Loucy (cell line): Measurements from ENCODE around the gene PNPLA2.

Experiments
- CTCF ChIP-seq: fragments of 200-600 bp; sonication (generic); conservative IDR thresholded peaks from 2 replicates; pipeline ENCODE4 v1.5.1; 2014; ENCODE audit warnings: mild to moderate bottlenecking, antibody characterized with exemption, low read length
- EZH2phosphoT487 ChIP-seq: fragments of 200-600 bp; IDR thresholded peaks from 2 replicates; pipeline ENCODE4 v1.6.1; 2018; ENCODE audit warnings: antibody characterized with exemption, mild to moderate bottlenecking, moderate library complexity, borderline replicate concordance

DNA sequence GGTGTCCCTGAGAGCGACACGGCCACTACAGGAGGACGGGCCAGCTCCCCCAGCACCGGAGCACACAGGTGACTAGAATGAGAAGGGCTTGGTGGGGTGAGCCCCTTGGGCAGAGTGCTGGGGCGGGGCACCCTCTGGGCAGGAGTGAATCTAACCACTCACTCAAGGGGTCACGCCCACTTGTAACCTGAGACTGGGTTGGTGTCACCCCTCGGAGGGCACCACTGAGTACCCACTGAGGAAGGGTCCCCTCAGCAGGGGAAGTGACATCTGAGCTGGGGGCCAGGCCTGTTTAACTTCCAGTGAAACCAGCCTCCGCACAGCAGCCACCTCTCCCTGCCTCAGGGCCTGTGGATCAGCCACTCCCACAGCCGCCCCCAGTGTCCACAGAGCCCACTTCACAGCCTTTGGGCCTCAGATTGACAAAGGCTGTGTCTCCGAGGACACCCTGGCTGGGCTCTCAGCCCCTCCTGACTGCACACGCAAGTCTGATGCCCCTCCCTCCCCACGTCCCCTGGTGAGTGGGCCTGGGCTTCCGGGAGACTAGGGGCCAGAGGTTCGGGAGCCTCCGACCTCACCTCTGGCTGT is 47.0 kb upstream of the PNPLA2 start:
- TF ChIP-seq CTCF = no peak
- TF ChIP-seq EZH2phosphoT487 = no peak
